Right lung (tissue), 5 donors: ENCODE measurements around the gene MAP1LC3A. TPM values are rescaled to one million over a fixed set of nuclear protein-coding genes. Genes with fewer than 3 reads are reported as not detected.
A peak's percentile ranks its signal among the peaks of the same experiment; 100 is the strongest.

ENCODE experiments used
- DNase-seq, 2 donors: peaks; one replicate each; pipeline ENCODE4 v3.0.0-alpha.2; 2013
- polyA plus RNA-seq, 5 donors: library from polyadenylated mRNA; unstranded; fragments of 120-200 nt; gene quantifications; one replicate each; pipeline versions ENCODE4 v1.2.1 to v1.2.3, GENCODE V29; 2013; ENCODE audit warnings: inconsistent platforms in 1 of 5, low replicate concordance in 1 of 5; ENCODE audit not compliant: insufficient read length in 5 of 5, insufficient read depth in 1 of 5

MAP1LC3A gene
- polyA plus RNA-seq, 5 donors = 24.2 to 56.0 (median 32.9) TPM

DNA sequence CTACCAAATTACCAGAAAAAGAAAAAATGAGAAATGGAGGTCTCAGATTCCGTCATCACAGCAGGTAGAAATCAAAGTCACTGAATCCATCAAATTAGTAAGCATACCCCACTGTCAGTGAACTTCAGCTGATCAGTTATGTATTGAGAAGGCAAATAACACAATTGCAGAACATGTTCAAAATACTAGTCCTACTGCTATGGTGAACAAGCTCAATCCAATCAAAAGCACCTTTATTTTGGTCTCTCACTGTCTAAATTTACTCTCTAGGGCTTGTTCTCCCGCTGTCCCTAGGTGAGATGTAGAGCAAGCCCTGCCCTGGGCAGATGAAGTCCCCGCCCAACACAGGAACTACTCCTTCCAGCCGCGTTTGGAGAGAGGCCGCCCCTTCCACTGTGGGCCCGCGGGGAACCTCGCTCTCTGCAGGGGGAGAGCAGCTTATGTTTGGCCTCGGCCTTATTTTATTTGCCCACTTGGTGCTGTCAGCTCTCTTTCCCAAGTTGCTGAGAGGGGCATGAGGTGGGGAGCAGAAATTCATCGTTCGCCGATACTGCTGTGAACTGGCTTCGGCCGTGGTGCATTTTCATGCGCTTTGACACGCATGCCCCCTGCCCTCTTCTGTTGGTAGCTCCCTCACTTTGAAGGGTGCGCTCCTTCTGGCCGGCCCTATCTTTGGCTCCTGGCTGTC, 14.3 kb upstream of the MAP1LC3A start:
- peak in 1 of 2 donors; percentile 20 for DNase-seq

- no peak for DNase-seq
Measured at GRCh38 chr20:34546751-34547181, 11.8 kb upstream of the MAP1LC3A start.

GRCh38 chr20:34547844-34548613, 10.5 kb upstream of the MAP1LC3A start:
- no peak for DNase-seq

GRCh38 chr20:34549291-34549928, 9.1 kb upstream of the MAP1LC3A start:
- peak in 1 of 2 donors; percentile 43 for DNase-seq

DNA sequence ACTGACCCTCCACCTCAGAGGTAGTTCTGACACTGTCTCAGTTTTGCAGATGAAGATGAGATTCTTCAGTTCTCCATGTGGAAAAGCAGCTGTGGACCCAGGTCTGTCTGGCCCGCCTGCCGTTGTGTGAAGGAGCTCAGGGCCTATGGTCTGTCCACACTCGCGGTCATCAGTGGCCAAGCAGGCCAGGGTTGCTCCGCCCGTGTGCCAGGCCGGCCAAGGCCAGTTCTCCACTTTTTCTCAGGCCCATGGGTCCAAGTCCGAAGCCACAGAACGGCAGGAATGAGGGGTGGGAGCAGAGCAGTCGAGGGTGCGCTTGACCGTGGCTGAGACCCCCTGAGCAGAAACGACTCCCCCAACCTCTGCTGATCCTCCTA, 8.6 kb upstream of the MAP1LC3A start:
- DNase-seq = no peak

- DNase-seq = no peak
Measured at GRCh38 chr20:34552569-34552968, 5.9 kb upstream of the MAP1LC3A start.

DNA sequence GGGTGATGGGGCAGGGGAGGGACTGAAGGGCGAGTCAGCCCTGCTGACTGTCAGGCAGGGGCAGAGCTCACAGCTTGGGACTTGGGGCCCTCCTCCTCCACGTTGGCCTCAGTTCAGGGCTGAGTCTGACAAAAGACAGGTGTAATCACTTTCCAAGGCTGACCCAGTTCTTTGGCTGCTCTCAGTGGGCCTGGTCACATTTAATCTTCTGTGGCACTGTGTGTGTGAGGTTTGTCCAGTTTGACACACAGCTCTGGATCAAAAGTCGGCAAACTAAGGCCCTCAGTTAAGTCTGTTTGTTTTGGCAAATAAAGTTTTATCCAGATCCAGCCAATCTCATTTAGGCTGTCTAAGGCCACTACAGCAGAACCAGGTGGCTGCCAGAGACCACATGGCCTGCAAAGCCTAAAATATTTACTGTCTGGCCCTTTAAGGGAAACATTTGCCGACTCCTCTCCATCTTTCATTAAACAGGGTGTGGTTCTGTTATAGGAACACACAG, 5.1 kb upstream of the MAP1LC3A start:
- DNase-seq = no peak

- no peak for DNase-seq
Measured at GRCh38 chr20:34557936-34558319, 590 bp upstream of the MAP1LC3A start.

- DNase-seq = peak in 1 of 2 donors; percentile 27
Measured at GRCh38 chr20:34559311-34560140, 1.0 kb downstream of the MAP1LC3A start.

DNA sequence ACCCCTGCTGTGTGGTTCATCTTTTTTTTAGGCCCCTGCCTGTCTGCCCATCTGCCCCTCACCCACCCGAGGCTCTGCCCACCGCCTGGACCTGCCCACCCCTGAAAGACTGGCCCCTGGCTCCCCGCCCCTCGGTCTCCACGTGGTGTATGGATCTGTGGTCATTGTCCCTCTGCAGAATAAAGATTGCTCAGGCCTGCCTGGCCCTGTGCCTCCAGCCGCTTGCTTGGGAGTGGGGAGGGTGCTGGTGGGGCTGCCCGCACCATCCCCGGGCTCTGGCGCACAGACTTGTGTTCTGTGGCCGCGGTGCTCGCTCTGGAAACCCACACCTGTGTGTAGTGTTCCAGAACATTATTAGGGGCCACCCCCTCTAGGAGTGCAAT, 1.6 kb downstream of the MAP1LC3A start:
- no peak for DNase-seq

DNA sequence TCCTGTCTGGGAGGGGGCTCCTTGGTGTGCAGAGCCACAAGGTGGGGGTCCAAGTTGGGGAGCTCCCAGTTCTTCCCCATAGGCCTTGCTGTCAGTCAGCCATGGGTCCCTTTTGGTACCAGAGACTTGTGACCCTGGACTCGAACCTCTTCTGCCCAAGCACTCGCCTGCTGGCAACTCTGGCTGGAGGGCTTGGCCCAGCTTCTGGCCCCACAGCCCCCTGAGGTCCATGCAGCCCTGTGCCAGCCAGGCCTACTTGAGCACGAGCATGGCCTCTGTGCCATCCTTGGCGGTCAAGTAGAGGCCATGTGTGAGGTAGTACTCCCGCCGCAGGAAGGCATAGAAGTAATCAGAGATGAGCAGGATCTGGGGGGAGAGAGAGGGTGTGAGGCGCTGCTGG, 2.1 kb downstream of the MAP1LC3A start:
- no peak for DNase-seq

DNA sequence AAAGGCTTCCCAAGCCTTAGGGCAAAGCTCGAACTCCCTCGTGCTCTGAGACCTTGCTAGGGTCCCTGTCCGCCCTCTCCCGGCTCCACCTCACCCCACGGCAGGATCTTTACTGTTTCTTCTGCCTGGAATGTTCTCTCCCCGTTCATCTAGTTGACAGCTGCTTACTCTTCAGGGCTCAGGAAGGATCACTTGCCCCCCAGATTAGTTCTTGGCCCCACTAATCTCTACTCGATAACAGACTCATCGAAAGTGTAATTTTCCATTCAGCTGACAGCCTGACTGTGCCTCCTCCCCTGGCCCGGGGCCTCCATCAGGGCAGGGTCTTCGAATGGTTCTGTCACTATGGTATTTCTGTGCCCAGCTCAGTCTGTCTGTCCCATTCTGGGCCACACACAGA, 3.1 kb downstream of the MAP1LC3A start:
- DNase-seq = no peak

DNA sequence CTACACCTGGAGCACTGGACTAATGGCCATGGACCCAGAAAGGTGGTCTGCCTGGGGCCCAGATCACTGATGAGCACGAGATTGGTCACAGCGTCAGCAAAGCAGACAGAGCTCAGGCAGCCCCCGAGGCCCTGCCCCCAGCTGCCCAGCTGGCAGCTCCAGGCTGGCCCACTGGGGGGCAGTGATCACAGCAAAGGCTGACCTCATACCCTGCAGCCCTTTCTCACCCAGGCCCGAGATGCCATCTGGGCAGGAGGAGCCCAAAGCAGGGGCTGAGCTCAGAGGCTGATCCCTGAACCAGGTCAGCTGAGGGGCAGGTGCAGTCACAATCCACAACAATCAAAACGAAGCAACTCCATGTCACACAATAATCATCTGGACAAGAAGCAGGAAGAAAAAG, 4.1 kb downstream of the MAP1LC3A start:
- DNase-seq = no peak

- DNase-seq = no peak
Measured at GRCh38 chr20:34564833-34565232, 6.3 kb downstream of the MAP1LC3A start.

- DNase-seq = no peak
Measured at GRCh38 chr20:34566978-34567891, 8.7 kb downstream of the MAP1LC3A start.

DNA sequence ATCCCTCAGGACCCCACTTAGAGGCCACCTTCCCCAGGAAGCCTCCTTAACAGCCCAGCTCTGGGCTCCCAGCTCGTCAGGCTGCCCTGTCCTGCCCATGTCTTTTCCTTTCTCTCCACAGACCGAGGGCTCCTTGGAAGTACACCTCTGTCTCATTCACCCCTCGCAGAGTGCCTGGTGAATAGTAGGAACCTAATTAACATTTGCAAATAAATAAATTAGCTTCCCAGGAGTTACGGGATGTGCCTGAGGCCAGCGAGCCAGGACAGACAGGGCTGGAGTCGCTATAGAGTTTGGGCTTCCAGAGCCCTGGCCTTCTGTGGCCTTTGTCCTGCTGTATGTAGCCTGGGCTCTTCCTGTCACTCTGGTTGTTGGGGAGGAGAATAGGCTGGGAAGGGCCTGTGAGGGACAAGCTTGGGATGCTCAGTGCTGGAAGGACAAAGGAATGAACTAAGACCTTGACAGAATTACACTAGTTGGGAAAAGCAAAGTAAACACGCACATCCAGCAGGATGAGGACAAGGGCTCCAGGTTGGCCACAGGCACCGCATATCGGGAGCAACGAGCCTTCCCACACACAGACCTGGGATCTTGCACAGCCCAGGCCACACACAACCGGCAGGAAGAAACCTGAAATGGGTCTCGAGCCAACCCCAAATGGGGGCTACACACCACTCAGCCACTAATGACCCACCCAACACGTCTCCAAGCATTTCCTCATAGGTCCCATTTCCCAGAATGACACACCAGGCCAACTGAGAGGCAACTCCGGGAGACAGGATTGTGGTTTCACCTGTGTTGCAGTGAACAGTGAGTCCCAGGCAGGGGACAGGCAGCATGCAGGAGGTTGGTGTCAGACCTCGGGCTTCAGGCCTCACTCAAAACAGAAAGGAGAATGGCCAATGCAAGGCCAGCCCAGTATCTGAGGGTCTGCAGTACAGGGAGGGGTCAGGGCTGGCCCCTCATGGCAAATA, 9.7 kb downstream of the MAP1LC3A start:
- no peak for DNase-seq

DNA sequence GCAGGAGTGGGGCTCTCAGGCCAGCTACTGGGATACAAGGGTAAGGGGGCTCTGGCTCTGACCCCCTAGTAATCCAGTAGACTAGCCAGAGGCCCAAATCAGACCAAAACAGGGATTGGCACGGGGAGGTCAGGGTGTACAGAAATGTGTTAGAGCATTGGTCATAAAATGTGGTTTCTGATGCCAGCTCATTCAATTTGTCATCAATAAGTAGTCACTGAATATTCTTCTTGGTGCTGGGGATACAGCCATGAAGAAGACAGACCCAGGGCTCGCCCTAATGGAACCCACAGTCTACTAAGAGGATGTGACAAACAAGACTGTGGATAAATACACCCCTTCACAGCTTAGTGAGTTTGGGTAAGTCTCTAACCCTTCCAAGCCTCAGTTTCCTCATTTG, 11.1 kb downstream of the MAP1LC3A start:
- no peak for DNase-seq

DNA sequence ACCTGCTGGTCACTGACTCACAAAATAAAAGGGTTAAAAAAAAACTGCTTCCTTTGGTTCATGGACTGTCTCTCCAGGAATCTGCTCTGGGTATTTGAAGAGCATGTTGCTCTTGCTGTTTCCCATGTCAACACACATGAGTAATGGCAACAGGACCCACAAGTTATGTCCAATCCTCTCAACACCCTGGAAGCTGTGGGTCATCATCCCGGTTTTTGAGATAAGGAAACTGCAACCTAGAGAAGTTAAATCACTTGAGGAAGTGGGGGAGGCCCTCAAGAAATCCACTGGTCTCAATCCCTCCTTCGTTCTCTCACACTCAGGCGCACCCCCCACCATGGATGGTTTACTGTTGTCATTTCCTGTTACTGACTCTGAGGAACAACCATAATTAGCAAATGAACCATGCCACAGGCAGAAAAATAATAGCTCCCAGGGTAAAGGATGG, 12.4 kb downstream of the MAP1LC3A start:
- no peak for DNase-seq

- DNase-seq = no peak
Measured at GRCh38 chr20:34571753-34572152, 13.2 kb downstream of the MAP1LC3A start.
